Adrenal gland (tissue), 12 donors: ENCODE results near the gene LEFTY1. TPM values are rescaled to one million over a fixed set of nuclear protein-coding genes. Genes with fewer than 3 reads are reported as not detected.

Source experiments
- DNase-seq, 7 donors: peaks; one replicate each; pipeline ENCODE4 v3.0.0-alpha.2; 2019 to 2020
- H3K27ac ChIP-seq, 5 donors: fragments of 200-600 bp; sonication (generic) in 4 of 5; 1 replicate in 3 of 5; 2 replicates in 2 of 5; pipeline versions ENCODE4 v1.5.1 to v1.8.0; 2016 to 2020; ENCODE audit warnings: mild to moderate bottlenecking in 1 of 5
- H3K27me3 ChIP-seq: fragments of 200-600 bp; 2 replicates; pipeline ENCODE4 v1.8.0; 2021
- H3K36me3 ChIP-seq, 2 donors: fragments of 200-600 bp; replicated peaks in 1 of 2; 1 replicate in 1 of 2; 2 replicates in 1 of 2; pipeline versions ENCODE4 v1.5.1 to v1.8.0; 2018 to 2022
- H3K4me1 ChIP-seq, 2 donors: fragments of 200-600 bp; replicated peaks in 1 of 2; 1 replicate in 1 of 2; 2 replicates in 1 of 2; pipeline versions ENCODE4 v1.5.1 to v1.8.0; 2018 to 2021
- H3K4me3 ChIP-seq, 4 donors: fragments of 200-600 bp; sonication (generic) in 3 of 4; one replicate each; pipeline ENCODE4 v1.5.1; 2016 to 2018
- H3K9me3 ChIP-seq, 3 donors: fragments of 200-600 bp; sonication (generic) in 1 of 3; replicated peaks in 1 of 3; 1 replicate in 2 of 3; 2 replicates in 1 of 3; pipeline versions ENCODE4 v1.5.1 to v1.8.0; 2016 to 2021
- CTCF ChIP-seq, 6 experiments: fragments of 450-650 bp in 4 of 6; fragments of 200-600 bp in 2 of 6; sonication (generic) in 1 of 6; IDR thresholded peaks; 1 replicate in 5 of 6; 2 replicates in 1 of 6; pipeline versions ENCODE4 v1.5.1 to v1.8.0; 2016 to 2021; ENCODE audit warnings: antibody characterized with exemption in 6 of 6, mild to moderate bottlenecking in 2 of 6, moderate library complexity in 1 of 6
- POLR2A ChIP-seq, 2 donors: fragments of 450-650 bp; IDR thresholded peaks; one replicate each; pipeline ENCODE4 v1.6.1; 2017; ENCODE audit warnings: antibody characterized with exemption in 2 of 2, mild to moderate bottlenecking in 2 of 2, moderate library complexity in 1 of 2
- WGBS, 4 donors: extraction: QIAGEN DNeasy Blood & Tissue Kit in 2 of 4; methylation state at CpG; one replicate each; pipeline versions ENCODE4 v1.1.5 to v1.1.7; 2013 to 2017; 5-methylcytosine and 5-hydroxymethylcytosine counted together
- intact Hi-C, 2 donors: fragments of 100-400 bp; cut with DNase I; formaldehyde crosslinking; loops; one replicate each; pipeline versions ENCODE4 v1.14.1 to v1.15.0; 2022 to 2023
- polyA plus RNA-seq, 3 donors: library from polyadenylated mRNA; stranded (reverse); fragments of 200-250 nt in 2 of 3; fragments of 350-450 nt in 1 of 3; fragmentation: Illumina TruSeq in 1 of 3; extraction: RNeasy Lipid Tissue Mini Kit (QIAGEN cat#74804) in 1 of 3; gene quantifications; one replicate each; pipeline ENCODE4 v1.2.3, GENCODE V29; 2013 to 2014
- total RNA-seq, 9 donors: library from RNA; depleted of rRNA in 4 of 9; stranded (reverse); fragments of >200 nt in 4 of 9; fragments of 120-200 nt in 1 of 9; fragmentation: NEBNext Ultra II Directional in 1 of 9; extraction: Animal tissue kit (Norgen Biotek cat#: 25700) in 1 of 9; gene quantifications; one replicate each; pipeline versions ENCODE4 v1.1.0 to v1.2.4, GENCODE V29; 2013 to 2023
- donor health status: healthy with polysubstance abuse.
- donor health status: Bipolar disorder and iron deficiency.
- donor health status: DM: yes; HTN: yes; CAD: no.
- donor health status: DM: no; HTN: no; CAD: no.
- donor health status: DM: no; HTN: no; CAD: no.
- donor health status: DM: yes; HTN: yes; CAD: no.

Gene LEFTY1
- total and polyA plus RNA-seq, 12 donors: 0.15 to 1.5 (median 0.55) TPM; not detected in 5

GRCh38 chr1:225853441-225853840 lies 35.5 kb downstream of the LEFTY1 start:
- Histone ChIP-seq H3K9me3 (no peaks in the 10 kb centered on the region), H3K27ac (no peak overlapping the region), H3K27me3 (no peaks in the 10 kb centered on the region), H3K36me3 (peaks cover 0 to 22% of the 10 kb centered on the region in 2 donors), H3K4me1 (peaks cover 0 to 4% of the 10 kb centered on the region in 2 donors), H3K4me3 (no peak overlapping the region)
- DNase-seq: no peak
- intact Hi-C loops: no loop called here
- WGBS, 4 donors: 89 to 99% (median 94%) methylated on average over 8 to 12 of the region's 12 CpGs
- TF ChIP-seq CTCF (IDR thresholded peaks at IDR 0.05): no peak
- no peak for TF ChIP-seq POLR2A (IDR thresholded peaks at IDR 0.05)

GRCh38 chr1:225852413-225853124 lies 36.4 kb downstream of the LEFTY1 start:
- WGBS, 4 donors: 91 to 92% (median 92%) methylated on average over 11 to 13 of the region's 13 CpGs
- no peak for TF ChIP-seq CTCF (IDR thresholded peaks at IDR 0.05)
- no peak for TF ChIP-seq POLR2A (IDR thresholded peaks at IDR 0.05)
- Histone ChIP-seq H3K4me3 (no peak overlapping the region), H3K9me3 (no peaks in the 10 kb centered on the region), H3K4me1 (peaks cover 0 to 4% of the 10 kb centered on the region in 2 donors), H3K27ac (peak overlapping the region in 2 of 5 donors; percentile 30 to 38), H3K36me3 (peaks cover 0 to 29% of the 10 kb centered on the region in 2 donors), H3K27me3 (no peaks in the 10 kb centered on the region)
- intact Hi-C loops: no loop called here
- DNase-seq: no peak

- H3K27me3 ChIP-seq: no peaks in the 10 kb centered on the region
- DNase-seq: no peak
- intact Hi-C loops: no loop called here
- H3K36me3 ChIP-seq: peaks cover 0 to 32% of the 10 kb centered on the region in 2 donors
- peaks cover 0 to 4% of the 10 kb centered on the region in 2 donors for H3K4me1 ChIP-seq
- H3K4me3 ChIP-seq: no peak overlapping the region
- H3K27ac ChIP-seq: peak overlapping the region in 3 of 5 donors; percentile 1 to 38 (median 30)
- H3K9me3 ChIP-seq: no peaks in the 10 kb centered on the region
- TF ChIP-seq CTCF (IDR thresholded peaks at IDR 0.05): no peak
- TF ChIP-seq POLR2A (IDR thresholded peaks at IDR 0.05): no peak
- 20 to 36% (median 32%) methylated on average over 4 of the region's 4 CpGs for WGBS, 4 donors
Measured at GRCh38 chr1:225851805-225852204, 37.1 kb downstream of the LEFTY1 start.

GRCh38 chr1:225850370-225850769 lies 38.6 kb downstream of the LEFTY1 start:
- no peaks in the 10 kb centered on the region for H3K27me3 ChIP-seq
- H3K4me1 ChIP-seq: peaks cover 0 to 4% of the 10 kb centered on the region in 2 donors
- H3K9me3 ChIP-seq: no peaks in the 10 kb centered on the region
- no peak for DNase-seq
- no peak for TF ChIP-seq POLR2A (IDR thresholded peaks at IDR 0.05)
- no peak for TF ChIP-seq CTCF (IDR thresholded peaks at IDR 0.05)
- H3K36me3 ChIP-seq: peaks cover 0 to 38% of the 10 kb centered on the region in 2 donors
- no peak overlapping the region for H3K4me3 ChIP-seq
- peak overlapping the region in 1 of 5 donors; percentile 1 for H3K27ac ChIP-seq
- intact Hi-C loops: no loop called here
- WGBS, 4 donors: 95 to 98% (median 96%) methylated on average over 7 of the region's 7 CpGs
